GM21786 (cell line): Measurements from ENCODE around the gene THPO.

ENCODE experiments used
- ATAC-seq: cut with Tn5 transposase; IDR thresholded peaks from one replicate; pipeline ENCODE4 v1.9.1; 2021; ENCODE audit not compliant: unreplicated experiment

THPO gene

GRCh38 chr3:184335291-184335660 is 42.7 kb downstream of the THPO start:
- ATAC-seq = no peak

- no peak for ATAC-seq
Observed at GRCh38 chr3:184334470-184335158, 43.4 kb downstream of the THPO start.

- ATAC-seq = no peak
Observed at GRCh38 chr3:184333700-184334099, 44.3 kb downstream of the THPO start.

- ATAC-seq = no peak
Observed at GRCh38 chr3:184333190-184333589, 44.8 kb downstream of the THPO start.

GRCh38 chr3:184332370-184333090 is 45.5 kb downstream of the THPO start:
- ATAC-seq = no peak

- no peak for ATAC-seq
Observed at GRCh38 chr3:184328516-184328915, 49.5 kb downstream of the THPO start.

- ATAC-seq = no peak
Observed at GRCh38 chr3:184327171-184327570, 50.8 kb downstream of the THPO start.

GRCh38 chr3:184325715-184326369 is 52.2 kb downstream of the THPO start:
- no peak for ATAC-seq

GRCh38 chr3:184325269-184325668 is 52.7 kb downstream of the THPO start:
- no peak for ATAC-seq

GRCh38 chr3:184323696-184324095 is 54.3 kb downstream of the THPO start:
- no peak for ATAC-seq

- no peak for ATAC-seq
Observed at GRCh38 chr3:184322731-184323487, 55.1 kb downstream of the THPO start.
